HG02610 (cell line): ENCODE measurements around the gene ADRA2B.

ENCODE experiments used
- ATAC-seq: cut with Tn5 transposase; IDR thresholded peaks from one replicate; pipeline ENCODE4 v1.9.1; 2021; ENCODE audit warnings: mild to moderate bottlenecking, moderate library complexity; ENCODE audit not compliant: unreplicated experiment

ADRA2B gene

GRCh38 chr2:96106991-96107707 lies 9.2 kb downstream of the ADRA2B start:
- ATAC-seq, result no peak

DNA sequence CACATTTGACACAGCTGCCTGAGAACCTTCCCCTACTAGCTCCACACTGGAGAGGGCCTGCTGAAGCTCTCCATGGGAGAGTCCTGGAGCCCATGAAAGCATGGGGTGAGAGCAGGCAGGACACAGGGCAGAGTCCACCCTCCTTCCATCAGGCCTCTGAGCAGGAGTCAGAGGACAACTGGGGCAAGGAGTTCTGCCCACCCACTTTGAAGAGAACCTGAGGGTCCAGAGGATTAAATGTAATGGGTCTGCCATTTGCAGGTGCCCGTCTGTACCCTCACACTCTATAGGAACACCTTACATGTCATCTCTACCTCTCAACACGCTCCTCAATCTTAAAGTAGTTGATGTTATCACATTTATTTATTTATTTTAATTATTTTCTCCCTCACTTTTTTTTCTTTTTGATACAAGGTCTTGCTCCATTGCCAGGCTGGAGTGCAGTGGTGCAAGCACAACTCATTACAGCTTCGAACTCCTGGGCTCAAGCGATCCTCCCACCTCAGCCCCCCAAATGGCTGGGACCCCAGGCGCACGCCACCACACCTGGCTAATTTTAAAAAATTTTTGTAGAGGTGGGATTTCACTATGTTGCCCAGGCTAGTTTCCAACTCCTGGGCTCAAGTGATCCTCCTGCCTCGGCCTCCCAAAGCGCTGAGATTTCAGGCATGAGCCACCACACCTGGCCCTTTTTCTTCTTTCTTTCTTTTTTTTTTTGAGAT lies 10.2 kb downstream of the ADRA2B start:
- ATAC-seq, result no peak

GRCh38 chr2:96105152-96105915 lies 11.0 kb downstream of the ADRA2B start:
- ATAC-seq, result no peak

DNA sequence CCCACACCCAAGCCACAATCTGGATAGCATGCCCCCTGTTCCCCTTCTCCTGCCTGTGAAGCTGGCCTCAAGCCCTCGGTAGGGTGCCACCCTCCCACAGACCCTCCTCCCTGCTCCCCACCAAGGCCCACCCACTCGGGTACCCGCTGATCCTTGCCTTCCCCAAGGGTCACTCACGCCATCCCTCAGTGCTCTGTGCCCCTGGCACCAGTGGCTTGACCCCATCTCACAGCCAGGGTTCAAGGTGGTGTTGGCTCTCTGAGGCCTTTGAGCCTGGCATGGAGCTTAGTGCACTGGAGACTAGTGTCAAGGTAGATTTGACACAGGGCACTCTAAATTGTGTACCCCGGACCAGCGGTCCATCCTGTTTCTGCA lies 11.9 kb downstream of the ADRA2B start:
- no peak for ATAC-seq

- ATAC-seq, result no peak
Observed at GRCh38 chr2:96103761-96104486, 12.4 kb downstream of the ADRA2B start.

- no peak for ATAC-seq
Observed at GRCh38 chr2:96103187-96103601, 13.2 kb downstream of the ADRA2B start.

DNA sequence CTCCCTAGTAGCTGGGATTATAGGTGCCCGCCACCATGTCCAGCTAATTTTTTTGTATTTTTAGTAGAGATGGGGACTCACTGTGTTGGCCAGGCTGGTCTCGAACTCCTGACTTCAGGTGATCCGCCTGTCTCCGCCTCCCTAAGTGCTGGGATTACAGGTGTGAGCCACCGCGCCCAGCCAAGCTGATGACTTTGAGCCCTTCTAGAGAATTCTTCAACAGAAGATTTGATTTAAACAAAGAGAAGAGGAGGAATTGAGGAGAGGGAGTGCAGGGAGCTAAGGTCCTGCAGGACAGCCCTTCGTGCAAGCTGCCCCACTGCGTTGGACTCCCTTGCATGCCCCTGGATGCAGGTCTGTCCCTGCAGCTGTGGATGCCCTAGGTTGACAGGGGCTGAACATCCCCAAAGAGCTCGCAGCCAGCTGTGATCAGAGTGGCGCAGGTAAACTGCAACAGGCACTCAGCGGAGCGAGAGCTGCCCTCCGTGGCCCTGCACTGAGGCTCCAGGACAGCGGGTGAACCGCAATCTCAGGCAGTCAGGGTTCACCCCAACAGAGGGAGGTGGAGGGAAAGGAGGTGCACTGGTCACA lies 13.7 kb downstream of the ADRA2B start:
- ATAC-seq, result no peak

DNA sequence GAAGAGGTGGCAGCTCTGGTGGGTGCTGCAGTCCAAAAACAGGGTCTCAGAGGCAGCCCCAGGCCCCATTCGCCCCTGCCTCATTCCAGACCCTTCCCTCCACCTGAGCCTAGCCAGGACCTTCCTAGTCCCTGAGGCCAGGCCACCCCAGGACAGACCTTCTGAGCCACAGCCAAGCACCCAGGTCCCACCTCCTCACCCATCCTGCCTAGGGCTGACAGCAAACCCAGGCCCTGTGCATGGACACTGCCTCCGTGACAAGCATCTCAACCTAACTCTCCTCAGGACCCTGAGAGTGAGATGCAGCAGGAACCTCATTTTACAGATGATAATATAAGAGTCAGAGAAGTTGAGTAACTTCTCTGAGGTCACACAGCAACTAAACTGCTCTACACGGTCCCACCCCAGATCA lies 15.5 kb downstream of the ADRA2B start:
- ATAC-seq, result no peak

- ATAC-seq, result no peak
Observed at GRCh38 chr2:96099861-96100798, 16.2 kb downstream of the ADRA2B start.

DNA sequence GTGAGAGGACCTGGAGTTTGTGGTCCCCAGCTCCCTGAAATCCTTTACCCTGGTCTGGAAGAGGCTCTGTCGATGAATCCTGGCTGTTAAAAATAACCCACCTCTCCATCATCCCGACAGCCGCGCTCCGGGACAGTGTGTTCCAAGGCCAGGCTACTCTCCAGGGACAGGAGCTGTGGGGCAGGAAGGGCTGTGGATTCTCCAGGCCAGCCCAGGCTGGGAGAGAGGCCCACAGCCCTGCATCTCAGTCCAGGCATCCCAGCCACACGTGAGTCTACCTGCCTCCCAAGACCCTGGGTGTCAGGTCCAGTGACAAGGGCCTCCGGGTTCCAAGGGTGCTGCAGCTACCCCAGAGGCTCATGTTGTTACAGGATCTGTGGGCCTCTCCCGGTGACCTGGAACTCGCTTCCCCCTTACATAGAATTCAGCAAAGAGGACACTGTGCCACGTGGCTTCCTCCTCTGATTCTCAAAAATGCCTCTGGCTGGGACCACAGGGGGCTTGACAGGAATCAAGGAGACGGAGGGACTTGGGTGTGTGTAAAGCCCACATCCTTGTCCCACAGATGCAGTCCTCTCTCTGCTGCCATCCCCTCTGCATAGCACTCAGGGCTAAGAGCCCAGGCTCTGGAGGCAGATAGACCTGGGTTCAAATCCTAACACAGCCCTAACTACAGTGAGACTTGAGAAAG lies 17.3 kb downstream of the ADRA2B start:
- no peak for ATAC-seq

DNA sequence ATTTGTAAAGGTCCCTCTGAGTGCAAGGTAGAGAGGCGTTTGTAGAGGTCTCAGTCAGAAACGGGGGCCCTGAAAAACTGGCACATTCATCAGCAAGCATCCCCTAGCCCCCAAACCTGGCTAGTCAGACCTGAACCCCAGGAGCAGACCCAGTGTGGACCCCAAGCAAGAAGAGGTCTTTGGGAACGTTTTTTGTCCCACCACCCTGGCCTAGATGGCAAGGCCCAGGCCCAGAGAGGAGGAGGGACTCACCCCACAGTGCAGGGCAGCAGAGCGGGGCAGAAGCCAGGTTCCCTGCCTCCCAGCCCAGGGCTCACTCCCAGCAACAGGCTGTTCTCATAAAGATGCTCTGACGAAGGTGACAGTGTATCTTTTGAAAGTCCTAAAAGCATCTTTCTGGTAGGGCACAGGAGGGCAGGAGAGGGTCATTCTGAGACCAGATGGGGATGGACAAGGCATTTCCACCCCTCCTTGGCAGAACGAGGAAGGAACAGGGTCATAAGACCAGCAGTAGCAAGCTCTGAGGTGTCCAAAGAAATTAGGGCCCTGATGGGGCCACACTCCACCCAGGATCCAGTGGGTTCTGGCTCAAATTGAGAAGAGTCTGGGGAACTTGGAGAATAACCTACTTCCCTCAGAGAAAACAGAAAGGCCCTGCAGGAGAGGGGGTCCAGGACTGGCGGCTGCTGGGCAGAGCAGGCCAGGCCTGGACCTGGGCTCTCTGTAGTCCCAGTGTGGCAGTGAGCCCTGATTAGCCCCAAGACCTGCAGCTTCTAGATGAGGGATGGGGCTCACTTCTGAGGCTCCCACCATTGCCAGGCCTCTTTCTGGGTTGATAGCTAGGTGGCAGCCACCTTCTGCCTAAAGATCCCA lies 18.2 kb downstream of the ADRA2B start:
- no peak for ATAC-seq

- ATAC-seq, result no peak
Observed at GRCh38 chr2:96097441-96097840, 18.9 kb downstream of the ADRA2B start.

- no peak for ATAC-seq
Observed at GRCh38 chr2:96095116-96095636, 21.2 kb downstream of the ADRA2B start.

GRCh38 chr2:96093528-96093927 lies 22.8 kb downstream of the ADRA2B start:
- no peak for ATAC-seq

- no peak for ATAC-seq
Observed at GRCh38 chr2:96092951-96093350, 23.4 kb downstream of the ADRA2B start.

DNA sequence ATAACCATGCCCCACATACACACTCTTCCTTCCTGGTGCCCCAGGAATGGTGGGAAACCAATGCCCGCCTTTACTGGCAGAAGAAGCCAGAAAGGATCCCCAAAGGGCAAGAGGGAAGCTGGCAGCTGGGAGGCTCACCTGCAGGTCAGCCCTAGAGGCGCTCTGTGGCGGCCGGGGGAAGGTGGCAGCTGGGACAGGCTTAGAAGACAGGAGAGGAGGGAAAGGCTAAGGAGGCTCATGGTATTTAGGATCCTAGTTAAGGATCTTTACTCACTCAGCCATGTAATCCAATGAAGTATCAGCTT lies 23.8 kb downstream of the ADRA2B start:
- ATAC-seq, result no peak

DNA sequence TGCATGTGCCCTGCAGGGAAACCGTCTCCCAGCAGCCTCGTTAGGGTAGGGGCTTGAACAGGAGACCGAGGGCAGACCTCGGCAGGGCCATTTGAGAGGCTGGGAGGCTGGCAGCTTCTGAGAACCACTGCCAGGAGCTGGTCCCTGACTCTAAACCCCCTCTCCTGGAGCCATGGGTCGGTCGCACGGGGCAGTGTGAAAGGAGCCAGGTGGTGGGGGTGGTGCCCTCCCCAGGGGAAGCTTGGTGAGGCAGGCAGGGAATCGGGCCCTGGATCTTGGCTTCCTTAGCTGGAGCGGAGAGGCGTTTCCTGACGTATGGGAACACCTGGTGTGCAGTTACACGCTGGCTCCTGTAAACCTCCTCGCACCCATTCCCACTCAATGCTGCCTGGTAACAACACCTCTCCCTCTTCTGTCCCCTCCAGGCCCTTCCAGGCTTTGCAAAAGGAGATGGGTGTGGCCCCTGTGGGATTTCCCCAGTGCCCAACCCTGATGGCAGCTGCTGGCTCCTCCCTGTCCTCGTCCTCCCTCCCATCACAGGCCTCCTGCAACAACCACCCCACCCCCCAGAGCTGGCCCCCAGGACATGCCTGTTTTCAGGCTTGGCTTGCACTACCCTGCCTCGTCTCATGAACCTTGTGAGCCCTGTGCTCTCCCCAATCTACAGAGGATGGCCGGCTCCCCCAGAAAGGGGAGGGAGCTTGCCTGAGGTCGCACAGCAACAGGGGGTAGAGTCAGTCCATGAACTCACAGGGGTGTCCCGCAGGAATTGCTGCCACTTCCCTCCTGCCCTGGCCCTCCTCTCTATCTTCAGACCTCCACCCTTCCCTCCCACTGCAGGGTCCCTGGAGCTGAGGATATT lies 24.4 kb downstream of the ADRA2B start:
- no peak for ATAC-seq
